HG03066 (cell line): ENCODE results near the gene PSAP.

Source experiments
- ATAC-seq: cut with Tn5 transposase; IDR thresholded peaks from one replicate; pipeline ENCODE4 v1.9.1; 2021; ENCODE audit warnings: low read depth; ENCODE audit not compliant: unreplicated experiment

Gene PSAP

DNA sequence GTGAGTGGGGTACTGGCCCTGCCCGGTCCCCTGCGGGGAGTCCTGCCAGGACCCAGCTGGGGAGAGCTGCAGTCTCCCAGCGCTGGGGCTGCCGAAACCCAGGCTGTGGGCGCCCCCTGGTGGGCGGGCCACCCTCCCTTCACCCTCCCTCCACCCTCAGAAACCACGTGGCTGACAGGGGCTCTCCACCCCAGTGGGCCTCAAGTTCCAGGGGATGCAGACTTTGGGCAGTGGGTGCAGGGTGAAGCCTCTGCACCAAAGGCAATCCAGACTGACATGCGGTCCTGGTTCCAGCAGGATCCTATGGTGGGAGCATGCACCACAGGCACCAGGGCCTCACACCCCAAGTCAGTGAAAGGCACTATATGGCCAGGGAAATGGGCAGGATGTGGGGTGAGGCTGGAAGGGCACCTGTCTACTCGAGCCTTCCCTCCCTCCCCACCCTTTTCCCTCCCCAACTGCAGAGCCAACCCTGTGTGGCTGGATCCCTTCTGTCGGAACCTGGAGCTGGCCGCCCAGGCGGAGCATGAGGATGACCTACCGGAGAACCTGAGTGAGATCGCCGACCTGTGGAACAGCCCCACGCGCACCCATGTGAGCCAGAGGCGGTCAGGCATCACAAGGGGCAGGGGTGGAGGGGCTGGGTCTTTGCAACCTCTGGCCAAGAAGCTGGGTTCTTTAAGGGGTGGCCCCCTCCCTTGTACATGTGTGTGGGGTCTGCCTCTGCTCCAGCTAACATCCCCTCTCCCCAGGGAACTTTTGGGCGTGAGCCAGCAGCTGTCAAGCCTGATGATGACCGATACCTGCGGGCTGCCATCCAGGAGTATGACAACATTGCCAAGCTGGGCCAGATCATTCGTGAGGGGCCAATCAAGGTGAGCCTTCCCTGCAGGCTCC lies 38.8 kb downstream of the PSAP start:
- ATAC-seq = no peak

DNA sequence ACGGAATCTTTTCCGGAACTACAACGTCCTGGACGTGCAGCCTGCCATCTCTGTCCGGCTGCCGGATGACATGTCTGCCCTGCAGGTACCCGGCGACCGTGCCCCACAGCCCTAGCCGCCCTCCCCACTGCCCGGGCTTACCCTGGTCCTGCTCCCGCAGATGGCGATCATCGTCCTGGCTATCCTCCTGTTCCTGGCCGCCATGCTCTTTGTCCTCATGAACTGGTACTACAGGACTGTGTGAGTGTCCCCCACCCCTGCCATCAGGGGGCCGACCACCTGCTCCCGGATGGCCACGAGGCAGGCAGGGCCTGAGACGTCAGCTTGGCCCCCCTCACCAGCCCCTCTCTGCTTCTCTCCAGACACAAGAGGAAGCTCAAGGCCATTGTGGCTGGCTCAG lies 39.7 kb downstream of the PSAP start:
- ATAC-seq = no peak

DNA sequence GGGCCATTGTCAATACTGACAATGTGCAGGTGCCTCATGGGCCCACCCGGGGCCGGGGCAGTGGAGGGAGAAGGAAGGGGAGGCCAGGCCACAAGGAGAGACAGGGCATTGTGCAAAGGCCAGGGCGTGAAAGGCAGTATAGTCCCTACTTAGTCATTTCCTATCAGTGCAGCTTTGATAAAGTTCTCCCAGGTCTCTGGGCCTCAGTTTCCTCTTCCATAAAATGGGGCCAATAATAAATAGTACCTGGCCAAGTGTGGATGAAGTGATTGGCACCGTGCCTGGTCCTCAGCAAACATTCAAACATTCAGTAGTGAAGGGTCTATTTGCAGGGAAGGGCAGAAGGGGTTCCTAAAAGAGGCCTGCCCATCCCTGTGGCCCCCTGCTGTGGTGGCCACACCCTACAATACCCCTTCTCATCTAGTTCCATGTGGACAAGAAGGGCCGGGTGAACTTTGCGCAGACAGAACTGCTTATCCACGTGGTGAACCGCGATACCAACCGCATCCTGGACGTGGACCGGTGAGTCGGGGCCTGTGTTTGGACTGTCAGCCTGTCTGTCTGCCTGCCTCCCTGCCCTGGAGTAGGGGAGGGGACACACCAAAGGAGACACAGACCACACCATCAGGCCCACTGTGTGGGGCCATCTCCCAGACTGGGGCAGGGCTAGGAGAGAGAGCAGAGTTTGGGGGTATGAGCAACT lies 40.9 kb downstream of the PSAP start:
- no peak for ATAC-seq

DNA sequence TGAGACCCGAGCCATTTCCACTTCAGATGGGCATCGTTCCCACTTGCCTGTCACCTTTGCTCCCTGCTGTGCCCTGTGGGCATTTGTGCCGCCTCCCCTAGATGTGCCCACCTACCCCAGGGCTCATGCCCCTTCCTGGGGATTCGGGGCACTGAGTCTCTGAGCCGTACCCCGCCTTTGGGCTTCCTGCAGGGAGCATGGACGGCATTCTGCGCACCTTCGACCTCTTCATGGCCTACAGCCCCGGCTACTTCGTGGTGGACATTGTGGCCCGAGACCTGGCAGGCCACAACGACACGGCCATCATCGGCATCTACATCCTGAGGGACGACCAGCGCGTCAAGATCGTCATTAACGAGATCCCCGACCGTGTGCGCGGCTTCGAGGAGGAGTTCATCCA lies 41.4 kb downstream of the PSAP start:
- ATAC-seq = no peak

DNA sequence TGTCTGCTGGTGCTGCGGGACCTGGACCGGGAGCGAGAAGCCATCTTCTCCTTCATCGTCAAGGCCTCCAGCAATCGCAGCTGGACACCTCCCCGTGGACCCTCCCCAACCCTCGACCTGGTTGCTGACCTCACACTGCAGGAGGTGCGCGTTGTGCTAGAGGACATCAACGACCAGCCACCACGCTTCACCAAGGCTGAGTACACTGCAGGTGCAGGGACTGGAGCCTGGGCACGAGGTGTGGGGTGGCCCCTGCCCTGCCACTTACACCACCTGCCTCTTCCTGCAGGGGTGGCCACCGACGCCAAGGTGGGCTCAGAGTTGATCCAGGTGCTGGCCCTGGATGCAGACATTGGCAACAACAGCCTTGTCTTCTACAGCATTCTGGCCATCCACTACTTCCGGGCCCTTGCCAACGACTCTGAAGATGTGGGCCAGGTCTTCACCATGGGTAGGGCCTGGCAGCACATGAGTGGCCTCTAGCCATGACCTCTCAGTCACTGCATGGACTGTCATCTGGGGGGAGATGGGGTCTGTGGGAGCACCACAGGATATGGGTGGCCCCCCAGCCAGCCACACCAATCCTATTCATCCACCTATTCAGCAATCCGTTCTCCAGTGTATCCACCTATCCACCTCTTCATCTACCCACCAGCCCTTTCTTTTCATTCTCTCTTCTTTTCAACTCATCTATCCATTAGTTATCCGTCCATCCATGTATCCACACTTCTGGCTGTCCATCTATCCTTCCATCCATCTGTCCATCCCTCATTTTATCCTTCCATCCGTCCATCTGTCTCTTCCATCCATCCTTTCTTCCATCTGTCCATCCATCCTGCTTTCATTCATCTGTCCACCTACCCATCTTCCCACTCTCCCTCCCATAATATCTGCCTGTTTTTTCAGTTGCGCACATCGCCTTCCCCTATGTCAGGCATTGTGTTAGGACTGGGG lies 43.2 kb downstream of the PSAP start:
- ATAC-seq = no peak

DNA sequence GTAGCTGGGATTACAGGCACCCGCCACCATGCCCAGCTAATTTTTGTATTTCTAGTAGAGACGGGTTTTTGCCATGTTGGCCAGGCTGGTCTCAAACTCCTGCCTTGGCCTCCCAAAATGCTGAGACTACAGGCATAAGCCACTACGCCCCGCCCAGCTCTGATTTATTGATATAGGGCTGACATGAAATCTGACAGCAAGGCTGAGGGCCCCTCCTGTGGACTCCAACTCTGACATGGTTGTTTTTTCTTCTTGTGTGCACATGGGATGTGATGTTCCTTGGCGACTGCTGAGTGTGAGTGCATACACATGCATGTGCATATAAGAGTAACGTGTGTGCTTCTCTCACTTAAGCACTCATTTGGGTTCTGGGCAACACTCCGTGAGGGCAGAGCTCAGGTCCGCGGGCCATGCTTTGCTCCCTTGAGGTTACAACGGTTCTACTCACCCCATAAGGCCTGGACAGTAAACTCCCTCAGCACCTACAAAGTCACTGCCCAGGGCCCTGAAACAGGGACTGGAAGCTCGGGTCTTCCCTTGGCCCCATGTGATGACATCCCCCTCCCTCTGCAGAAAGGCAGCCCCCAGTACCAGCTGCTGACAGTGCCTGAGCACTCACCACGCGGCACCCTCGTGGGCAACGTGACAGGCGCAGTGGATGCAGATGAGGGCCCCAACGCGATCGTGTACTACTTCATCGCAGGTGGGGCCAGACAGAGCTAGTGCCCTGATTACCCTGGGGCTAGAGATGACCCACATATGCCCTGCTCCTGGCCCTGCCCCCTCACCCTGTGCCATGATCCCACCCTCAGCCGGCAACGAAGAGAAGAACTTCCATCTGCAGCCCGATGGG lies 44.1 kb downstream of the PSAP start:
- ATAC-seq = no peak

DNA sequence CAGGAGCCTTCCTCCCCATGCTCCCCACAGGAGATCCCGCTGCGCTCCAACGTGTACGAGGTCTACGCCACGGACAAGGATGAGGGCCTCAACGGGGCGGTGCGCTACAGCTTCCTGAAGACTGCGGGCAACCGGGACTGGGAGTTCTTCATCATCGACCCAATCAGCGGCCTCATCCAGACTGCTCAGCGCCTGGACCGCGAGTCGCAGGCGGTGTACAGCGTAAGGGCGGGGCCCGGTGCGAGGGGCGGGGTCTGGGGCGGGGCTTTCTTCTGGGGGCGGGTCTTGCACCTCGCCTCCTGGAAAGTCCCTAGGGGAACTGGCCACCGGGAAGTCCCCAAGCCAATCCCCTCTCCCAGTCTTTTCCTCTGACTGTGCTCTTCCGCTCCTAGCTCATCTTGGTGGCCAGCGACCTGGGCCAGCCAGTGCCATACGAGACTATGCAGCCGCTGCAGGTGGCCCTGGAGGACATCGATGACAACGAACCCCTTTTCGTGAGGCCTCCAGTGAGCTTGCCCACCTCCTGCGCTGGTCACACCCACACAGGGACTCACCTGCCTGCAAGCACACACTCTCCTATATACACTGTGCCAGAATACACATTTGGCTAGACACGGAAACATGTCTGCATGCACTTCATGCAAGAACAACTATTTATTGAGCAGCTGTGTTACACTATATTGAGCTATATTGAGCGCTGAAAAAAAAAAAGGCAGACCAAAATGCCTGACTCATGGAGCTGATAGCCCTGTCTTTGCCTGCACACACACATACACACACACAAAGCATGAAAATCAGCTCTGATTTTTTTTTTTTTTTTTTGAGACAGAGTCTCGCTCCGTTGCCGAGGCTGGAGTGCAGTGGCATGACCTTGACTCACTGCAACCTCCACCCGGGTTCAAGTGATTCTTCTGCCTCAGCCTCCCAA lies 45.0 kb downstream of the PSAP start:
- ATAC-seq = no peak

GRCh38 chr10:71804077-71804476 lies 47.0 kb downstream of the PSAP start:
- no peak for ATAC-seq

GRCh38 chr10:71802715-71803488 lies 48.1 kb downstream of the PSAP start:
- ATAC-seq = no peak

- no peak for ATAC-seq
Measured at GRCh38 chr10:71802235-71802634, 48.8 kb downstream of the PSAP start.

GRCh38 chr10:71801361-71801760 lies 49.7 kb downstream of the PSAP start:
- peak; percentile 93 for ATAC-seq

DNA sequence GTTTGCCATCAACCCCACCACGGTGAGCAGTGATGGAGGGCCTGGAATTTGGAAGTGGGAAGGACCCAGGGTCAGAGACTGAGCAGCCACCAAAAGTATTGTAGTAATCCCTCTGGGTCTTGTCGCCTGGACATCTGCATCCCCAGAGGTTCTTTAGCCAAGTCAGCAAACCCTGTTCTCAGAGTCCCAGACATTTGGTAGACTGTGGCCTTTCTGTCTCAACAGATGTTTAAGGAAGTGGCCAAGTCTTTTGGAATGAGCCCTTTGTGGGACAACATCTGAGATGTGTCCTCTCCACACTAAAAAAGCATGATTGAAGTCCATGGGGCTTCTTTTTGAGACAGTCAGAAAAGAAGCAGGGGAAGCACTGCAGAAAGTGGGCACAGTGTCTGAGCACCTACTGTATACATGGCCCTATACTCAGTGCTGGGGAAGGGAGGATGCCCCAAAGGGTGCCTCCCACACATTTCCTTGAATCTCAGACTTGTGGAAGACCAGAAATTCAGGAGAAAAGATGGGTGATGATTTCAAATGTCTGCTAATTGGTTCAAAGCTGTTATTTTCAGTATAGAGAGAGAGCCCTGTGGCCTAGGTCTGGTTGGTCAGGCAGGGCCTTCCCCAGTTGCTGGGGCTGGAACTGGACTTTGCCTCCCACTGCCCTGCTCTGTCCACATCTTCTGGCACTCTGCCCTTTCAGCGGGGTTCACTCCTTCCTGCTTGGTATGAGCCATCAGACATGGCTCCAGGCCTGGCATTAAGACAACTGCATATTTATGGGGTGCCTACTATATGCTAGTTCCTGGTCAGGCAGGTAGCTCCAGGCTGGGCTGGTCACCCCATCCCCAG lies 51.2 kb downstream of the PSAP start:
- ATAC-seq = no peak

DNA sequence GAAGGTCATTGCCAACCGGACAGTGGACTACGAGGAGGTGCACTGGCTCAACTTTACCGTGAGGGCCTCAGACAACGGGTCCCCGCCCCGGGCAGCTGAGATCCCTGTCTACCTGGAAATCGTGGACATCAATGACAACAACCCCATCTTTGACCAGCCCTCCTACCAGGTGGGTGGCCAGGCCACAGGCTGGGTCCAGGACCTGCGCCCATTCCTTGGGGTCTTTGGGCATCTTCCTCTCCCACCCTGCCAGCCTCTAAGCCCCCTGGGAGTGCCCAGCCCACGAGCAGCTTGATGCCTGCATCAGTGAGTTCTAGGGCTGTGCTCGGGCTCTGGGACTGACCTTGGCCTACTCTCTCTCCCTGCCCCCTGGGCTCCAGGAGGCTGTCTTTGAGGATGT lies 51.9 kb downstream of the PSAP start:
- ATAC-seq = no peak

GRCh38 chr10:71798308-71798624 lies 52.8 kb downstream of the PSAP start:
- ATAC-seq = no peak

DNA sequence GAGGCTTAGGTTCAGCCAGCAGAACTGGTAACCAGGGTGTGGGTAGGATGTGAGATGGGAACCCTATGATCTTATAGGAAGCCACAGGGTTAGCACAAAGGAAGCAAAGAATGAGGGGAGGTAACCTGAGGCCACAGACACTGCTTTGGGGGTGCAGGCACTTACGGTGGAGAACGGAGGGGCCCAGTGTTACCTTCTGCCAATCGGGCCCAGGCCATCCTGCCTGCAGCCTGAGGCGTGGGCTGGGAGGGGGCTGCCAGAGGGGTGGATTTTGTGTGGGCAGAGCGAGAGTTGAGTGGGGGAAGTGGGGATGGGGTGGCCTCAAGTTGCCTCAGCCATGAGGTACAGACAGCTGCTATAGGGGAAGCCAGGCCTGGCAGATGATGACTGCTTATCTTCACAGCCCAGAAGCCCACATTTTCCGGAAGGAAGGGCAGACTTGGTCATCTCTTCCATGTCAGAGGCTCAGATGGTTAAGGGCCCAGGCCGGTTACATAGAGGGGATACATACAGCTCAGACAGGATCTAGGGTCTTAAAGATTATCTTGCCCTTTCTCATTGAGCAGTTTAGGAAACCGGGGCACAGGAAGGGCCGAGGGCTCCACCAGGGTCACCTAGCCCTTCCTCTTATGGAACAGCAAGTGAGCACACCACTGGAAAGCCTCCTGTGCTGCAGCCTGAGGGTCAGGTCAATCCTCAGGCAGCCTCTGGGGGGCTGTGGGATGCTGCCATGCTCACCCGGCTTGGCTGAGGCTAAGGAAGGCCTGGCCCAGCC lies 53.3 kb downstream of the PSAP start:
- ATAC-seq = no peak

GRCh38 chr10:71796749-71797405 lies 54.2 kb downstream of the PSAP start:
- no peak for ATAC-seq
